ENCODE data around the gene TCEAL1.

Gene TCEAL1

DNA sequence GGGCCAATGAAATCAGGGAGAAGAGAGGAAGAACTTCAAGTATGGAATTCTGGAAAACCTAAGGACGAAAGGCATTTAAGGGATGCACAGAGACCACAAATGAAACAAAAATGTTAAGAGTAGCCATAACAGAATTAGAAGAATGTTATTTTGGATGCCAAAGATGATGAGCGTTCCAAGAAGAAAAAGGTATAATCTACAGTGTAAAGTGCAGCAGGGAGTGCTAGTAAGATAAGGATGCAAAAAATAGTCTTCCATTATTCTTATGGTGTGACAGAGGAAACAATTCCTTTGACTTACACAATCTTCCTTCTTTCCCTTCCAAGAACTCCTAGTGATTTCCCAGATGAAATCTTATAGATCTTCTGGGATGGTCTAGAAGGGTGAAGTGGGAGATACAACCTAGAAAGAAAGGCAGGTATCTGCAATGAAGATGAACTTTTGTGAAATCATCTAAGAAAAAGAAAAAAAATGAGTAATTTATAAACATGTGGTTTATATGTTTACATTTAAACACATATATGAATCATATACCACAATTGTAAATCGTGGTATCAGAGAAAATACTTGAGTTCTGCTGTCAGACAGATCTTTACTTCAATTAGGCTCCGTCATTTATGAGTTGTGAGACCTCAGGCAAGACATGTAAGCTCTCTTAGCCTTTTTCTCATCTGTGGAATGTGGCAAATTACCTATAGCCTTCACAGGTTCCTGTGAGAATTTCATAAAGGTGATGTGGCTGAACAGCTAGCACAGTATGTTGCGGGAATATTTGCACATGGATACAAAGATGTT is 49.6 kb downstream of the TCEAL1 start:
- DNase-seq (ENCODE audit: low read depth in 2 of 2) = no peak
